HG03469 (cell line): Measurements from ENCODE around the gene KRTCAP3.
A peak's percentile ranks its signal among the peaks of the same experiment; 100 is the strongest.
"Not testable (repeated sequence)": the region's sequence is repeated elsewhere in the genome, so short reads cannot be mapped to it uniquely, and the experiment has no call there.

Experiments
- ATAC-seq: cut with Tn5 transposase; IDR thresholded peaks from one replicate; pipeline ENCODE4 v1.9.1; 2021; ENCODE audit warnings: mild to moderate bottlenecking, moderate library complexity, moderate number of reproducible peaks; ENCODE audit not compliant: unreplicated experiment

Gene KRTCAP3, protein sequence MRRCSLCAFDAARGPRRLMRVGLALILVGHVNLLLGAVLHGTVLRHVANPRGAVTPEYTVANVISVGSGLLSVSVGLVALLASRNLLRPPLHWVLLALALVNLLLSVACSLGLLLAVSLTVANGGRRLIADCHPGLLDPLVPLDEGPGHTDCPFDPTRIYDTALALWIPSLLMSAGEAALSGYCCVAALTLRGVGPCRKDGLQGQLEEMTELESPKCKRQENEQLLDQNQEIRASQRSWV

DNA sequence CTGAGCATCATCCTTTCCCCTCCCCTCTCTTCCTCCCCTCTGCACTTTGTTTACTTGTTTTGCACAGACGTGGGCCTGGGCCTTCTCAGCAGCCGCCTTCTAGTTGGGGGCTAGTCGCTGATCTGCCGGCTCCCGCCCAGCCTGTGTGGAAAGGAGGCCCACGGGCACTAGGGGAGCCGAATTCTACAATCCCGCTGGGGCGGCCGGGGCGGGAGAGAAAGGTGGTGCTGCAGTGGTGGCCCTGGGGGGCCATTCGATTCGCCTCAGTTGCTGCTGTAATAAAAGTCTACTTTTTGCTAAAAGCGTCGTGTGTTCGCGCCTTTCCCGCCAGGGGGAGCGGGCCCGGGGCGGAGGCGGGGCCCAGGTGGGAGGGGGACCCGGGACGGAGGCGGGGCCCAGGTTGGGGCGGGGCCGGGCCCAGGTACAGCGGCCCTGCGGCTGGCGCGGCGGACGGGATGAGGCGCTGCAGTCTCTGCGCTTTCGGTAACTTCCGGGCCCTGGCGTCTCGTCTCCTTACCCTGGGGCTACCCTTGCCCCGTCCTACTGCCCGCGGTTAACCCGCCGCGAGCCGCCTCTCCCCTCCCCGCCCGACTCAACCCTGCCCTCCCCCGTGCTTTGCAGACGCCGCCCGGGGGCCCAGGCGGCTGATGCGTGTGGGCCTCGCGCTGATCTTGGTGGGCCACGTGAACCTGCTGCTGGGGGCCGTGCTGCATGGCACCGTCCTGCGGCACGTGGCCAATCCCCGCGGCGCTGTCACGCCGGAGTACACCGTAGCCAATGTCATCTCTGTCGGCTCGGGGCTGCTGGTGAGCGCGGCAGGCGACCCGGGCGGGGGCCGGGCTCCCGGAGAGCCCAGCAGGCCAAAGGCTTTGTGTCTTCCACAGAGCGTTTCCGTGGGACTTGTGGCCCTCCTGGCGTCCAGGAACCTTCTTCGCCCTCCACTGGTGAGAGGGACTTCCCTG is at the start of gene KRTCAP3:
Gene KRTCAP3 (plus strand): TSS at position 424 of the 962 bp plus-strand sequence. CDS start 32 bp downstream, at position 456.
- no peak for ATAC-seq

DNA sequence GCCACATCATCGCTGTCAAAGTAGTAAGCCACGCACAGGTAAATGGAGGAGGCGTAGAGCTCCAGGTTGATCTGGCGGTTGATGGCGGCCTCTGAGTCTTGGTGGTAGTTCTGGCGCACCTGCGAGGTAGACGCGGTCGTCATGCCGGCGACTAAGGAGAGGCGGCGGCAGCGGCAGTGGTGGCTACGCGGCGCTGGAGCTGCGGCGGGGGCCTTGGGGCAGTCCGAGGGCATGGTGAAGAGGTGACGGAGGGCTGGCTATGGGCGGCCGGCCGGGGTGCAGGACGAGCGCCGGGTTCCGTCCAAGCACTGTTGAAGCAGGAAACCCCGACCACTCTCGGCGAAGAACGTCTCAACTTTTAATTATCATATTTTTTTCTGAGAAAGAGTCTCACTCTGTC is 49.0 kb upstream of the KRTCAP3 start:
- no peak for ATAC-seq

DNA sequence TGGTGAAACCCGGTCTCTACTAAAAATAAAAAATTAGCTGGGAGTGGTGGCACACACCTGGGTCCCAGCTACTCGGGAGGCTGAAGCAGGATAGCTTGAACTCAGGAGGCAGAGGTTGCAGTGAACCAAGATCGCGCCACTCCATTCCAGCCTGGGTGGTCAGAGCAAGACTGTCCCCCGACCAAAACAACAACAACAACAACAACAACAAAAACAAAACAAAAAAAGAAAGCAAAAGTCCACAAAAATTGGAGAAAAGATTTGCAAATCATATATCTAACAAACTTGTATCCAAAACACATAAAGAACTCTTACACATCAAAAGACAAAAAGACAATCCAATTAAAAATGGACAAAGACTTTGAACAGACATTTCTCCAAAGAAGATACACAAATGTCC is 43.2 kb upstream of the KRTCAP3 start:
- ATAC-seq: no peak

DNA sequence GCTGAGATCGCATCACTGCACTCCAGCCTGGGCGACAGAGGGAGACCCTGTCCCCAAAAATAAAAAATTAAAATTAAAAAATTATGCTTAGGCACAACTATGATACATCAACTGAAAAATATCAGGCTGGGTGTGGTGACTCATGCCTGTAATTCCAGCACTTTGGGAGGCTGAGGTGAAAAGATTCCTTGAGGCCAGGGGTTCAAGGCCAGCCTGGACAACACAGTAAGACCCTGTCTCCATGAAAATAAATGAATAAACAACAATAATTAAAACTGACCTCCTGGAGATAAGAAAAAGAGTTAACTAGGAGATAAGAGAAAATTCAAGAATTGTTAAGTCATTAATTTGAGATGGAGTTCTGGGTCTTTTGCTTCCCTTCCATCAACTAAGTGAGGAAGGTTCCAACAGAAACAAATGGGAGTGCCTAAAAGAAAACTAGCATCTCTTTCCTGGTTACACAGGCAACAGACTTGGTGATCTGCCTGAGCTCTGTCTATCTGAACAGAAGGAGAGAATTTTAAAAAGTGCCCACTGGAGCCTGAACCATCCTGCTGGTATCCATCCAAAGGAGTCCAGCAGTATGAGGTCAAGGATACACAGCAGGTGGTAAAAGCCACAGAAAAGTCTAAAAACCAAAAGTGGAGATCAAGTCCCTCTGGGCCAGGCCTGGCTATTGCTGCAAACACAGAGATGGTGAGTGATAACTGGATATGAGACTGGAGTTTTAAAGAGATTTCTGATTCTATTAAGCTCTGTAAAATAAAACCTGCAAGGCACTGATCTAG is 41.6 kb upstream of the KRTCAP3 start:
- no peak for ATAC-seq

DNA sequence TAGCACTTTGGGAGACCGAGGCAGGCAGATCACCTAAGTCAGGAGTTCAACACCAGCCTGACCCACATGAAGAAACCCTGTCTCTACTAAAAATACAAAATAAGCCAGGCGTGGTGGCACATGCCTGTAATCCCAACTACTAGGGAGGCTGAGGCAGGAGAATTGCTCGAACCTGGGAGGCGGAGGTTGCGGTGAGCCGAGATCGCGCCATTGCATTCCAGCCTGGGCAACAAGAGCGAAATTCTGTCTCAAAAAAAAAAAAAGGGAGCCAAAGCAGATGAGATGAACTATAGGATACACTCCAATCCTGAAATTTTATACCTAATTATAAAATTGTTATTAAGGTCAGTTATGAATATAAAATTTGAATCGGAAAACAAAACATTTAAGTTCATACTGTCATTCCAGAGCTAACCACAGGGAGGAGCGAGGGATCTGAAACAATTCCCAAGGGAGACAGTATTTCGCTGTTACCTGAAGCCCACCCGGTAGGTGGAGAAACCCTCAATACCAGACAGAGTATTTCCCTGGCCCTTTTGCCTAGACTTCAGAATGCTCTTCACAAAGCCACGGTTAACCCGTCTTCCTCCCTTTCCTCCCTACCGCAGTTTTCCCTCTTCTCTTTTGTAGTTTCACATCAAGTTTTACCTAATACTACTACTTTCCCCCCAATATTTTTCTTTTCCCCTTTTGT is 34.2 kb upstream of the KRTCAP3 start:
- ATAC-seq: no peak

DNA sequence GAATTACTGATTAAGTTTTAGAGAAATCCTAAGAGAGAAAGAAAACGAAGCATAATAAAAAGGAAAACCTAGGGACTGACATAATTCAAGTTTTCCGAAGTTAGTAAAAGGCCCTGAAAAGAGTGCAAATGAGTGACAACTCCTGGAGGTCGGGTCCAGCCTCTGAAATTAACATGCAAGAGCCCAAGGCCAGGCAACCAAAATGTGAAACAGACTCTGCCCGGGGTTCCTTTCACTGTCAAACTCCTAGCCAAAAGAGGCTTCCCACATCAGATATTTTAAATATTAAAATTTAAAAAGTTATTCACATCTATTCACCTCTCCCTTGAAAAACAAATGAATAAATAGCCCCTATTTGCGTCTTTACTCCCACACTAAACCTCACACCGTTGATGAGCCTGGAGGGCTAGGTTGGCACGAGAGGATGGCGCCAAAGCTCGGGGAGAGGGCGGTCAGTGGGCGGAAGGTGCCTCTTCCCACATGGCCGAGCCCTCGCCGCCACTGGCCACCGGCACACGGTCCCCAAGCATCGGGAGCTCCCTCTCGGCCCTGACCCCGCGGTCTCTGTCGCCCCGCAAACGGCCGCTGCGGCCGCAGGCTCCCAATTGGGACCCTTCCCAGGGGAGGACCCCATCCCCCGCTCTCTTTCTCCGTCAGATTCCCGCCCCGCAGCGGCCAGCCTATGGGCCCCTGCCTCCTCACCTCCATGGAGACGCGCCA is 33.4 kb upstream of the KRTCAP3 start:
- peak; percentile 7 for ATAC-seq

DNA sequence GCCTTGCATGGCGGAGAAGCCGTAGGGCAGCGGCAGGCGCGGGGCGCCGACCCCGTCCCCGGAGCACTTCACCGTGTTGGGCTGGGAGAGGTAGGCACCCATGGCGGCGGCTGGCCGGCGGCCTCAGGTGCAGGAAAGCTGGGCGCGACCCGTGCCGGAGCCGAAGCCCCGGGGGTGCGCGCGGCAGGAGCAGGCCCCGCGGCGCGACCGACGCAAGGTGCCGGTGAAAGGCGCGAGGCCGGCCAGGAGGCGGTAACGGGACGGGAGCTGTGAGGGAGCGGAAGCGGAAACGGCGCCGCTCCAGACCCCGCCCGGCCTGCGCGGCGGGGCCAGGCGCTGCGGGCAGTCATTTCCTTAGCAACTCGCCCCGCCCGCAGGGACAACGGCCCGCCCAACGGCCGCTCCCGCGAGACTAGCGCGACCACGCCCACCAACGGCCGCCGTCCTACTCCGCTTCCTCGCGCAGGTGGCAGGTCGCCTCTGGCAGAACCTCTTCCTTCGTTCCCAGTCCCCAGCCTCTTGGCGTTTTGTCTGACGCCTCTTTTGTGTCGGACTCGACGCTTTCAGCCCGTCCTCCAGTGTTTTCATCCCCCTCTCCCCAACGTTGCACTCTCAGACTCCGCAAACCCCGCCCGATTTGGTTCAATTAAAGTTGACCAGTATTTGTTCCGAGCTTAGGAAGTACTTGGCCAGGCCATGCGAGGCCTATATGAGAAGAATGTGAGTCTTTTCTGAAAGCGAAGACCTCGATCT is 32.7 kb upstream of the KRTCAP3 start, which contains the start of gene PPM1G:
Gene PPM1G (minus strand): TSS at position 271 of the 753 bp plus-strand sequence. CDS start 169 bp downstream, at position 102.
- ATAC-seq: peak; percentile 79

DNA sequence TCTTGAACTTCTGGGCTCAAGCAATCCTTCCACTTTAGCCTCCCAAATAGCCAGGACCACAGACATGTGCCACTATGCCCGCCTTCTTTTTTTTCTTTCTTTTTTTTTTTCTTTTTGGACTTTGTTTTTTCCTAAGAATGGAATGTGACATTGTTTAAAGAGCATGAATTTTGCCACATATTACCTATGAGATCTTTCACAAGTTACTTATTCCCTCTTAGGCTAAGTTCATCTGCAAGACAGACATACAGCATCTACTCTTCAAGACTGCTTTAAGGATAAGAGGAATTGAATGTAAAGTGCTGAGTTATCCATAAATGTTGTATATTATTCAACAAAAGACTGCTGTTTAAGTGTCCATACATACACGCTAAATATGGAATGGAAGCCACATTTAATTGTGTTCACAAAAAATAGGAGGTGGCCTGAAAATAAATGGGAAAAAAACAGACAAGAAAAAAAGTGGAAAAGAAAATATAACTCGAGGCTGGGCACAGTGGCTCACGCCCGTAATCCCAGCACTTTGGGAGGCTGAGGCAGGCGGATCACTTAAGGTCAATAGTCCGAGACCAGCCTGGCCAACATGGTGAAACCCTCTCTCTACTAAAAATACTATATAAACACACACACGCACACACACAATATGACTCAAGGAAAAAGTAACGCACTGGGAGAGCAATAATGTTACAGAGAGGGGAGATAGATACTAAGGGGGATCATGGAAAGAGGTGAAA is 29.6 kb upstream of the KRTCAP3 start:
- ATAC-seq: no peak

DNA sequence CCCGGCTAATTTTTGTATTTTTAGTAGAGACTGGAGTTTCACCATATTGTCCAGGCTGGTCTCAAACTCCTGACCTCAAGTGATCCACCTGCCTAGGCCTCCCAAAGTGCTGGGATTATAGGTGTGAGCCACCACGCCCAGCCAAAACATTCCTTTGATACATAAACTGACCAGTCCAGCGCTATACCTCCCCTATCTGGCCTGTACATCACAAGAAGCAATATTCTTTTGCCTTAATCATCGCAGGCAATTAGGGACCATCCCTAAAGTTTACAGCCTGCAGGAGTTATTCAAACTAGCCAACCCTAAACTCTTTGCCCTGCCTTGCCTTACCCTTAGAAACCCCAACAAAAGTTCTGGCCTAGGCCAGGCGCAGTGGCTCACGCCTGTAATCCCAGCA is 26.0 kb upstream of the KRTCAP3 start:
- no peak for ATAC-seq

DNA sequence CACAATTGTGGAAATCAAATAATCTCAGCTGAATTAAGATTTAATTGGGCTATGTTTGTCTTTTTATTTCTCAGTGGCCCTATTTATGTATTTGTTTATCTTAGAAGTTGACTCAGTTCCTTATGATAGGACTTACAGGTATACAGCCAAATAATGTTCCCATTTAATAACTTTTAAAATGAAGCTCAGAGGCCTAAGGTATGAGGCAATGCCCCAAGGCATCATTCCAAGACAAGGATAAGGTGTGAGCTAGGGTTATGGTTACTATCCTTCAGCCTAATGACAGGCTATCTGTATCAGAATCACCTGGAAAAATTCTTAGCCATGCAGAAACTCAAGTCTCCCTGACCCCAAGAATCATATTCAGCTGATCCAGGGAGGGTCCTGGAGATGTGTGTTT is 21.2 kb upstream of the KRTCAP3 start:
- ATAC-seq: no peak

DNA sequence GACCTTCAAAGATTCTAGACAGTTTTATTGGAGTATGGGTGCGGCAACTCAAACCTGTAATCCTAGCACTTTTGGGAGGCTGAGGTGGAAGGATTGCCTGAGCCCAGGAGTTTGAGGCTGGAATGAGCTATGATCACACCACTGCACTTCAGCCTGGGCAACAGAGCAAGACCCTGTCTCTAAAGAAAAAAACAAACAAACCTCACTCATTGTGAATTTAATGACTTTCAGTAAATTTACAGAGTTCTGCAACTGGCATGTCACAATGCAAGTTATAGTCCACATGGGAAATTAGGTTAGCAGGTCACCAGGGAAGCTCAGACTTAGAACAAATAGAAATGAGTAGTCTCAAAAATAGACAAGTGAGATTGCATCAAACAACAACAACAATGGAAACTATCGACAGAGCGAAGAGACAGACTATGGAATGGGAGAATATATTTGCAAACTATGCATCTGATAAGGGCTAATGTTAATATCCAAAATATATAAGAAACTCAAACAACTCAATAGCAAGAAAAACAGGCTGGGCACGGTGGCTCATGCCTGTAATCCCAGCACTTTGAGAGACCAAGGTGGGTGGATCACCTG is 20.4 kb upstream of the KRTCAP3 start:
- no peak for ATAC-seq

DNA sequence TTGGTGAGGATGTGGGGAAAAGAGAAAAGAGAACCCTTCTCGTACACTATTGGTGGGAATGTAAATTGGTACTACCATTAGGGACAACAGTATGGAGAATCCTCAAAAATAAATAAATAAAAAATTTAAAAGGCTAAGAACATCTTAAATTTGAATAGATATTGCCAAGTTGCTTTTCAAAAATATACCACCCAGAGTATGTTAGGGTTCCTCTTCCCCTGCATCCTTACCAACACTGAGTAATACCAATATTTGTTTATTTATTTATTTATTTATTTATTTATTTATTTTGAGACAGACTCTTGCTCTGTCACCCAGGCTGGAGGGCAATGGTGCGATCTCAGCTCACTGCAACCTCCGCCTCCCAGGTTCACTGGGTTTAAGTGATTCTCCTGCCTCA is 19.2 kb upstream of the KRTCAP3 start:
- no peak for ATAC-seq

DNA sequence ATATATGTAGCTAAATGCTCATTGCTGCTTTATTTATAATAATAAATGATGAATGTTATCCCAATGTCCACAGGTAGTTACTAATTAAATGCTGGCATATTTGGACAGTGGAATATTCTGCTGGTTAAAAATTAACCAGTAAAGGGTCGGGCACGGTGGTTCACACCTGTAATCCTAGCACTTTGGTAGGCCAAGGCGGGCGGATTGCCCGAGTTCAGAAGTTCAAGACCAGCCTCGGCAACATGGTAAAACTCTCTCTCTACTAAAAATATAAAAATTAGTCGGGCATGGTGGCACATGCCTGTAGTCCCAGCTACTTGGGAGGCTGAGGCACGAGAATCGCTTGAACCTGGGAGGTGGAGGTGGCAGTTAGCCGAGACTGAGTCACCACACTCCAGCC is 17.1 kb upstream of the KRTCAP3 start:
- ATAC-seq: not testable (repeated sequence)

DNA sequence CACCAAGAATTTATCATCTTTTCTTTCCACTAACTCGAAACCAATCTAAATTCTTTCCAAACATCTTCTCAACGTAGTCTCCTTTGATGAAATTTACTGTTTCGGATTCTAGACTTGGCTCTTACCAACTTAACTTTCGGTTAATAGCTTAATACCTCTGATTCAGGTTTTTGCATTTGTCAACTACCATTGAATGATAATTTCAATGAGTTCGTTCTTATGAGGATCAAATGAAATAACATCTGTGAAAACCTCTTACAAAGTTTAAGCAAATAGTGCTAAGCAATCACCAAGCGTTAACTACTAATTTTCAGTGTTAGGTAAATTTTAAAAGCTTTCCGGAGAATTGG is 14.3 kb upstream of the KRTCAP3 start:
- no peak for ATAC-seq

DNA sequence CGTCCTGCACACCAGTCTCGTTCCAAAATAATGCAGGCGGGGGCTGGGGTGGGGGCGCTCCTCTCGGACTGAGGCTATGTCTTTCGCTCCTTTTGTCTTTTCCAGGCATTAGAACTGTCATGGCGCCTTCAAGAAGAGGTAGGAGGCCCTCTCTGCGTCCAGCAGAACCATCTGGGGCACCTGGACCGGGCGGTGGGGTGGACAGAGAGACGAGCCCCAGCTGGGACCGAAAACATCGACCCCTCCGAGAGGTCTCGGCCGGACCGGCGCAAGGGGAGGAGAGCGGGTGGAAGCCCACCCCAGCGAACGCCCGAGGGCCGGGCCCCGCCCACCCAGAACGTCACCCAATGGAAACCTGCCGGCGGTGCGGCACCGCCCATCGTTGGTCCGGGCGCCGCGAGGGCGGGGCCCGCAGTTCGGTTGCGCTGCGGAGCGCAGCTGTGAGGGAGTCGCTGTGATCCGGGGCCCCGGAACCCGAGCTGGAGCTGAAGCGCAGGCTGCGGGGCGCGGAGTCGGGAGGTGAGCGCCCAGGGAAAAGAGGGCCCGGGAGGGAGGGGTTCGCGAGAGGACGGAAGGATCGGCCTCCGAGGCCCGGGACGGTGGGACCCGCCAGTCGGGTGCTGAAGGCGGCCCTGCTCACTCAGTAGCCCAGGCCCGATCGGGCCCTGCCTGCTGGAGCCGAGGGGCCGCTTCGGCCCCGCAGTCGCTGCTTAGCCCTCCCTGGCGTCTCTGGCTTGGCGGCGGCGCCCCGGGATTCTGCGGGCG is 13.8 kb upstream of the KRTCAP3 start, which contains the start of gene NRBP1:
Gene NRBP1 (plus strand): TSS at position 419 of the 765 bp plus-strand sequence. CDS start 4,643 bp downstream, outside the sequence.
- ATAC-seq: peak; percentile 81

DNA sequence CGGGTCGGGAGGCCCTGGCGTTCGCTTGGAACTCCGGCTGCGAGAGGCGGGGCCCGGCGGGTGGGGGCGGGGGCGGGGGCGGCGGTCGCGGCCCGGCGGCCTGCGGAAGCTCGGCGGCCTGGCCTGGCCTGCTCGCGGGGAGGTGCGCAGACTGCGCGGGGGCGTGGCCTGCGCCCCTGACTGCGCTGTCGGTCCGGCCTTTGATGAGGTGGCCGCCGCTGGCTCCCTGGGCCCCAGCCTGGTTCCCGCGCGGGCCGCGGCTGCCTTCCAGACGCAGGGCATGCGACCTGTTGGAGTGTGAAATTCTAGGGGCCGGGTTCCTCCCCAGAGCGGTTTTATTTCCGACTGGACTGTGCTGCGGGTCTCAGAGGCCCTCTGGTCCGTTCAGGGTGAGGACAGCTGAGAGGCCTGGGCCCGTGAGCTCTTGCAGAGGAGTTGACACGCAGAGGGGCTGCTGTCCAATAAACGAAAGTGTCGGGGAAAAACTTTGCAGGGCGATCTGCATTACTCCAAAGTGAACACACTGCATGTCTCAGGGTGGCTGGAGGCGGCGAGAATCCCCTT is 13.1 kb upstream of the KRTCAP3 start:
- ATAC-seq: peak; percentile 55

DNA sequence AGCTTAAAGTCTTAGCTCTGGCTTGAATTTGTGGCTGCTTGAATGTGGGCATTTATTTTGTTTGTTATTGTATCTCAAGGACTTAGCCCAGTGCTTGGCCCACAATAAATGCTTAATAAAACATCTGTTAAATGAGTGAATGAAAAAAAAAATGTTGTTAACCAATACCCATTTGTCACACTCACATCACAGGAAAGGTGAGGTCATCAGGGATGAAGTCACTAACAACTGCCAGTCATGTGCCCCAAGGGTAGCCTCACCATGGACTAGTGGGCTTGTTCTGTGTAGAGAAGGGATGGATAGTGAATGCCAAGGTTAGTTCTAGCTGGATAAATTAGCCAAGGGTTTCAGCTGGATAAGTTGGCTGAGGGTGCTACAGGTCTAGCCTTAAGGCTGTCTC is 10.8 kb upstream of the KRTCAP3 start:
- no peak for ATAC-seq
